ENCODE data around the gene NKIRAS1. TPM values are rescaled to one million over a fixed set of nuclear protein-coding genes. Genes with fewer than 3 reads are reported as not detected.

NKIRAS1 gene
- polyA plus RNA-seq, result 80.5 and 100 TPM in 2 replicates

GRCh38 chr3:23916886-23917678 is at the start of gene NKIRAS1, which contains the start of gene RPL15:
Gene NKIRAS1, minus strand, starts transcription at chr3:23916990. Its CDS starts 6,086 bp downstream, at chr3:23910904.
Gene RPL15, plus strand, starts transcription at chr3:23917132. Its CDS starts 728 bp downstream, at chr3:23917860.

GRCh38 chr3:23944861-23945662 is 28.3 kb upstream of the NKIRAS1 start, which contains the start of gene NR1D2:
Gene NR1D2, plus strand, starts transcription at chr3:23945286. Its CDS starts 293 bp downstream, at chr3:23945579.

Other genes with a start within 250 kb of the NKIRAS1 start
- gene UBE2E1, start 111.0 kb downstream of the NKIRAS1 start, polyA plus RNA-seq, result 25.0 and 33.0 TPM in 2 replicates
- 682 and 918 TPM in 2 replicates for gene RPL15, start 142 bp upstream of the NKIRAS1 start, polyA plus RNA-seq
- gene NR1D2, start 28.3 kb upstream of the NKIRAS1 start, polyA plus RNA-seq, result 28.4 and 34.6 TPM in 2 replicates

Measured in Purkinje cell (primary cell).